ENCODE results near the gene ALG8. TPM values are rescaled to one million over a fixed set of nuclear protein-coding genes. Genes with fewer than 3 reads are reported as not detected.
"Not testable (repeated sequence)": the region's sequence is repeated elsewhere in the genome, so short reads cannot be mapped to it uniquely, and the experiment has no call there.

ALG8 gene
- total and polyA plus RNA-seq, 3 experiments from 2014 or later = 43.4 to 48.9 (median 46.9) TPM

DNA sequence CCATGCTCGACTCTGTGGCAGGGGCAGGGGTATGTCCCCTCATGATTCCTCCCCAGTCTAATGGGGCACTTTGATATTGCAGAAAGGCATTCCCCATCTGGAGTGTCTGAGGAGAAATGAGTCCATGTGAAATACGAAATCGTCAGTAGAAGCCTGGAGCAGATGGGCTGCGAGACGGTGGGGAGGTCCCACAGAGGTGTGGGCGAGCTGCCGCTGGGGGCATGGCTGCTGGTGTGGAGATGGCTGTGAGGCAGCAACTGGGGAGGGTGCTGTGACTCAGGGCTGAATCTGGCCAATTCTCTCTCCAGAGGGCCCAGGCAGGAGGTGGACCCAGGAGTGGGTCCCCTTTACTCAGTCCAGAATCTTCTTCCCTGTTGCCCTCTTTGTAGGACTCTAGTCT, 37.8 kb upstream of the ALG8 start:
- H3K4me3 ChIP-seq (ENCODE audit: low read length) = no peak overlapping the region
- Mint-ChIP-seq H3K36me3 (peaks cover 14 to 38% (median 23%) of the 10 kb centered on the region in 3 donors), H3K9me3 (no peaks in the 10 kb centered on the region), H3K4me1 (peaks cover 0 to 11% (median 0%) of the 10 kb centered on the region in 3 donors), H3K4me3 (no peak overlapping the region), H3K27me3 (no peaks in the 10 kb centered on the region), H3K27ac (no peak overlapping the region)
- ChIA-PET POLR2A (no interaction called here), CTCF (no interaction called here)
- no peaks in the 10 kb centered on the region for H3K9me3 ChIP-seq (ENCODE audit: low read length)
- no peak overlapping the region for H3K27ac ChIP-seq (ENCODE audit: low read depth, low read length)
- no peaks in the 10 kb centered on the region for H3K36me3 ChIP-seq (ENCODE audit: insufficient read depth, low read length)
- H3K27me3 ChIP-seq (ENCODE audit: insufficient read depth, low read length, poor library complexity, severe bottlenecking) = no peaks in the 10 kb centered on the region
- no peaks in the 10 kb centered on the region for H3K4me1 ChIP-seq (ENCODE audit: insufficient read depth, low read length)
- DNase-seq = peak in 1 of 5 donors; percentile 32

DNA sequence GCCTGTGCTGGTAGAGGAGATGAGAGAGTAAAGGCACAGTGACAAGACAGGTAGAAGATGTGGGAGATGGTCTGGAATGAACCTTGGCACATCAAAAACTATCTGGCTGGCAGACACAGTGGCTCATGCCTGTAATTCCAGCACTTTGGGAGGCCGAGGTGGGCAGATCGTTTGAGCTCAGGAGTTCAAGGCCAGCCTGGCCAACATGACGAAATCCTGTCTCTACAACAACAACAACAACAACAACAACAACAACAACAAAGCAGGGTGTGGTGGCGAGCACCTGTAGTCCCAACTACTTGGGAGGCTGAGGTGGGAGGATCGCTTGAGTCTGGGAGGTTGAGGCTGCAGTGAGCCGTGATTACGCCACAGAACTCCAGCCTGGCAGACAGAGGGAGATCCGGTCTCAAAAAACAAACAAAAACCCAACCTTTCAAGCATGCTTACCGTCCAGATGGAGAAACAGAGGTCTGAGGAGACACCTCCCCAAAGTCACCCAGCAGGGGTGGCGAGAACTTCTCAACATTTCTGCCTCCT, 37.2 kb upstream of the ALG8 start:
- Histone ChIP-seq H3K27me3 (ENCODE audit: insufficient read depth, low read length, poor library complexity, severe bottlenecking) (no peaks in the 10 kb centered on the region), H3K27ac (ENCODE audit: low read depth, low read length) (no peak overlapping the region), H3K36me3 (ENCODE audit: insufficient read depth, low read length) (no peaks in the 10 kb centered on the region), H3K4me1 (ENCODE audit: insufficient read depth, low read length) (no peaks in the 10 kb centered on the region), H3K4me3 (ENCODE audit: low read length) (no peak overlapping the region), H3K9me3 (ENCODE audit: low read length) (no peaks in the 10 kb centered on the region)
- peak overlapping the region in 3 of 8 donors; percentile 23 to 54 (median 25) for H3K27ac Mint-ChIP-seq
- peaks cover 14 to 40% (median 23%) of the 10 kb centered on the region in 3 donors for H3K36me3 Mint-ChIP-seq
- ChIA-PET CTCF (no interaction called here), POLR2A (interaction anchor here (0.7 kb wide), 1 partner anchor 37 kb away, joined by 3 read pairs; the partner anchor contains the start of gene ALG8)
- no peak overlapping the region for H3K4me3 Mint-ChIP-seq
- peaks cover 0 to 11% (median 0%) of the 10 kb centered on the region in 3 donors for H3K4me1 Mint-ChIP-seq
- no peaks in the 10 kb centered on the region for H3K27me3 Mint-ChIP-seq
- DNase-seq = peak in 1 of 5 donors; percentile 7
- H3K9me3 Mint-ChIP-seq = no peaks in the 10 kb centered on the region

DNA sequence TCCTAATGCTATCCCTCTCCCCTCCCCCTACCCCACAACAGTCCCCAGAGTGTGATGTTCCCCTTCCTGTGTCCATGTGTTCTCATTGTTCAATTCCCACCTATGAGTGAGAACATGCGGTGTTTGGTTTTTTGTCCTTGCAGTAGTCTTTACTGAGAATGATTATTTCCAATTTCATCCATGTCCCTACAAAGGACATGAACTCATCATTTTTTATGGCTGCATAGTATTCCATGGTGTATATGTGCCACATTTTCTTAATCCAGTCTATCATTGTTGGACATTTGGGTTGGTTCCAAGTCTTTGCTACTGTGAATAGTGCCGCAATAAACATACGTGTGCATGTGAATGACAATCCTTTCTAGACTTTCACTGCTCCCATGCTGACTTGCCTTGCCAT, 36.4 kb upstream of the ALG8 start:
- H3K36me3 ChIP-seq (ENCODE audit: insufficient read depth, low read length); H3K27me3 Mint-ChIP-seq; H3K4me1 ChIP-seq (ENCODE audit: insufficient read depth, low read length); H3K9me3 ChIP-seq (ENCODE audit: low read length); H3K4me3 Mint-ChIP-seq; H3K9me3 Mint-ChIP-seq; POLR2A ChIA-PET; H3K27me3 ChIP-seq (ENCODE audit: insufficient read depth, low read length, poor library complexity, severe bottlenecking); H3K27ac Mint-ChIP-seq; H3K27ac ChIP-seq (ENCODE audit: low read depth, low read length); CTCF ChIA-PET; DNase-seq; H3K4me3 ChIP-seq (ENCODE audit: low read length): not testable (repeated sequence)
- Mint-ChIP-seq H3K36me3 (peaks cover 14 to 44% (median 26%) of the 10 kb centered on the region in 3 donors), H3K4me1 (peaks cover 0 to 11% (median 0%) of the 10 kb centered on the region in 3 donors)

DNA sequence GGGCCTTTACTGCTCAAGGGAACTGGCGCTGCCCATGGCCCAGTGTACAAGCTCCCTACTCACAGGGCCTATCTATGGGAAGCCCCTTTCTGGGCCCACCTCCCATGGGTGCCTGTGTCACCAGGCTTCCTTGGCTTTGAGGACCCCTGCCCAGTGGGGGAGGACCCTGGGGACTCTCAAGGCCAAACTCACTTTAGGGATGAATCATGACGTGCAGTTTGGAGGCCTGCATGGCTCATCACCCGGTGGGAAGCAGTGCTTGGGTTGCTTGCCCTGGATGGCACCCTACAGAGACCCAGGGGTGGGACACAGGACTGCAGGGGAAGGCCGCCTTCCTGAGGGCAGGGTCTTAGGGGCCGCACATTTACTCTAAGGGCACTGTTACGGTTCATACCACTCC, 32.5 kb upstream of the ALG8 start:
- no peak overlapping the region for H3K4me3 Mint-ChIP-seq
- CTCF ChIA-PET = no interaction called here

DNA sequence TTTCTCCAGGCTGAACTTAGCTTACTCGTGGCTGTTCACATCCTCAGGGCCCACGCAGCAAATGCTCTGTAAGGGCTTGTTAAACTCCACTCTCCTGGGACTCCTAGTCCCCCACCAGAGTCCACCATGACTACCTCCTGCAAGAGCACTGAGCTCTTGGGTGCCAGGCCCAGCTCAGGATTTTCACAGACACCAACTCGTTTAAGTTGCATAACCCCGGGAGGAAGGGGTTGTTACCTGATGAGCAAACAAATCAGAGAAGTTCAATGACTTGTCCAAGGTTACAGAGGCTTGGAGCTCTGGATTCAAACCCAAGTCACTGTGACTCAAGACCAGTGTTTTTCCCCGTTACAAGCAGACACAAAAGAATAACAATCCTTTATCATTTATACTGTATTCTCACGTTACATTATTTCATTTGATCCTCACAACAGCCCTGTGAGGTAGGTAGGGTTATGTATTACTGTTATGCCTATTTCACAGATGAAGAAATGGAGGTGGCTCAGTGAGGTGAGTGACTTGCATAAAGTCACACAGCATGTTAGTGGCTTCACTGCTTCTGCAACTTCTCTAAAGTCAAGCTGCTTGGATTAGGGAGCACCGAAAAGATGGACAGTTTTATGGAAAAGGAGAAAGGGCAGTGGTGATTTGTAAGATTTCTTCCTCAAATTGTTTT, 31.6 kb upstream of the ALG8 start:
- peaks cover 0 to 2% (median 0%) of the 10 kb centered on the region in 3 donors for H3K4me1 Mint-ChIP-seq
- no peaks in the 10 kb centered on the region for H3K27me3 Mint-ChIP-seq
- ChIA-PET POLR2A (no interaction called here), CTCF (no interaction called here)
- peaks cover 10 to 34% (median 19%) of the 10 kb centered on the region in 3 donors for H3K36me3 Mint-ChIP-seq
- H3K27ac ChIP-seq (ENCODE audit: low read depth, low read length) = no peak overlapping the region
- no peaks in the 10 kb centered on the region for H3K27me3 ChIP-seq (ENCODE audit: insufficient read depth, low read length, poor library complexity, severe bottlenecking)
- no peaks in the 10 kb centered on the region for H3K9me3 ChIP-seq (ENCODE audit: low read length)
- no peak overlapping the region for H3K4me3 Mint-ChIP-seq
- H3K4me3 ChIP-seq (ENCODE audit: low read length) = no peak overlapping the region
- peak overlapping the region in 1 of 8 donors; percentile 22 for H3K27ac Mint-ChIP-seq
- no peaks in the 10 kb centered on the region for H3K9me3 Mint-ChIP-seq
- no peaks in the 10 kb centered on the region for H3K4me1 ChIP-seq (ENCODE audit: insufficient read depth, low read length)
- no peak for DNase-seq
- no peaks in the 10 kb centered on the region for H3K36me3 ChIP-seq (ENCODE audit: insufficient read depth, low read length)

More for the DNA sequence above, 32.5 kb upstream of the ALG8 start:
- Mint-ChIP-seq H3K27ac (no peak overlapping the region), H3K36me3 (peaks cover 14 to 39% (median 24%) of the 10 kb centered on the region in 3 donors), H3K4me1 (peaks cover 0 to 2% (median 0%) of the 10 kb centered on the region in 3 donors), H3K9me3 (no peaks in the 10 kb centered on the region), H3K27me3 (no peaks in the 10 kb centered on the region)
- Histone ChIP-seq H3K4me1 (ENCODE audit: insufficient read depth, low read length) (no peaks in the 10 kb centered on the region), H3K27me3 (ENCODE audit: insufficient read depth, low read length, poor library complexity, severe bottlenecking) (no peaks in the 10 kb centered on the region), H3K9me3 (ENCODE audit: low read length) (no peaks in the 10 kb centered on the region), H3K36me3 (ENCODE audit: insufficient read depth, low read length) (no peaks in the 10 kb centered on the region), H3K27ac (ENCODE audit: low read depth, low read length) (no peak overlapping the region), H3K4me3 (ENCODE audit: low read length) (no peak overlapping the region)
- DNase-seq = no peak
- POLR2A ChIA-PET = no interaction called here

DNA sequence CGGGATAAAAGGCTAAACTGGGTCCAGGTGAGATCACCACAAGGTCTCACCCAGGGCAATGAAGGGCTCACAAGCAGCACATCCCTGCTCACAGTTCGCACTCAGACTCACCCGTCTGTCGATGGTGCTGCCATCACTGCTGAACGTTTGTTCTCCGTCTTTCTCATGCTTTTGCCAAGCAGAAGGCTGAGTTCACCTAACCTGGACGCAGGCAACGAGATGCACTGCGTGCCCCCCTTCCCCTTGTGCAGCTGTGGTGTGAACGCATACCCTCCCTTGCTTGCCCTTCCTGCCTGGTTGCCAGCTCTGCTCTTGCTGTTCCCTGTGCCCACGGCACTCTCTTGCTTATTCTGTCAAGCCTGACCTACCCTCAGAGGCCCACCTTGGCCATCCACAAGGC, 31.0 kb upstream of the ALG8 start:
- H3K4me3 ChIP-seq (ENCODE audit: low read length) = no peak overlapping the region
- peaks cover 10 to 34% (median 18%) of the 10 kb centered on the region in 3 donors for H3K36me3 Mint-ChIP-seq
- H3K27me3 ChIP-seq (ENCODE audit: insufficient read depth, low read length, poor library complexity, severe bottlenecking) = no peaks in the 10 kb centered on the region
- DNase-seq = no peak
- peaks cover 0 to 2% (median 0%) of the 10 kb centered on the region in 3 donors for H3K4me1 Mint-ChIP-seq
- H3K27me3 Mint-ChIP-seq = no peaks in the 10 kb centered on the region
- no peaks in the 10 kb centered on the region for H3K36me3 ChIP-seq (ENCODE audit: insufficient read depth, low read length)
- no peak overlapping the region for H3K4me3 Mint-ChIP-seq
- H3K4me1 ChIP-seq (ENCODE audit: insufficient read depth, low read length) = no peaks in the 10 kb centered on the region
- H3K9me3 ChIP-seq (ENCODE audit: low read length) = no peaks in the 10 kb centered on the region
- ChIA-PET CTCF (no interaction called here), POLR2A (no interaction called here)
- H3K9me3 Mint-ChIP-seq = no peaks in the 10 kb centered on the region
- peak overlapping the region in 1 of 8 donors; percentile 22 for H3K27ac Mint-ChIP-seq
- no peak overlapping the region for H3K27ac ChIP-seq (ENCODE audit: low read depth, low read length)

DNA sequence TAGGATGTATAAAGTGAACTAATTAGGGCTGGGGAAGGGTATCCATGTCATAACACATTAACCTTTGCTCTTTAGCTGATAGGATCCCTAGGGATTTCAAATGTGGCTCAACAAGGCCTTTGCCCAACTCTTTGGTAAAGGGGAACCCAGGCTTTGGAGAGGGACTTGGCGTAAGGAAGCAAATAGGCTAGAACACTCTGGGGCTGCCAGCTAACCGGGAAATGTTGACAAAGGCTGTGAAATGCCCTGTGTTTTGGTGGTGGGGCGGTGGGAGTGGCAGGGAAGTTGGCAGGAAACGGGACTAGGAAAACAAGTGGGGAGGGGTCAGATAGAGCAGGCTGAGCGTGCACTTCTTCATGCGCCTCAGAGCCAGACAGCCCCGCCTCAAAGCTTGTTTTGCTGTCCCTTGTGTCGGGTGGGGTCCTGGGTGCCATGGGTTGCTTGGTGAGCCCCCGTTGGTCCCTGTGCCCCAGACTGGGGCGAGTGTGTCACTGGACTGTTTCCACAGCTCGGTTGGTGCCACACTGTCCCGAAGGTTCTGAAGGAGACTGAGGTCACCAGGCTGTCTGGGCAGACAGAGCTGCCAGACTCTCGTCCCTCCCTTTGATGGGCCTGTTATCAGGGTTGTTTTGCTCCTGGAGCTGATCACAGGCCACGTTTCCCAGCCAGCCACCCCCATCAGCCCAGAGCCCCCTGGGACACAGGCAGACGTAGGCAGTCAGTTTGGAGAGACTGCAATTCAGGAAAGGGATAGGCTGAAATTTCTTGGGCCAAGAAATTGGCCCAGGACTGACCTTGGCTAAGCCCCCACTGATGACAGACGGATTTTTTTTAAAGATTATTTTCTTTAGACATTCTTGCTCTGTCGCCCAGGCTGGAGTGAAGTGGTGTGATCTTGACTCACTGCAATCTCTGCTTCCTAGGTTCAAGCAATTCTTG, 29.4 kb upstream of the ALG8 start:
- Histone ChIP-seq H3K9me3 (ENCODE audit: low read length) (no peaks in the 10 kb centered on the region), H3K27me3 (ENCODE audit: insufficient read depth, low read length, poor library complexity, severe bottlenecking) (no peaks in the 10 kb centered on the region), H3K4me3 (ENCODE audit: low read length) (no peak overlapping the region), H3K4me1 (ENCODE audit: insufficient read depth, low read length) (no peaks in the 10 kb centered on the region), H3K36me3 (ENCODE audit: insufficient read depth, low read length) (no peaks in the 10 kb centered on the region), H3K27ac (ENCODE audit: low read depth, low read length) (no peak overlapping the region)
- Mint-ChIP-seq H3K27ac (peak overlapping the region in 1 of 8 donors; percentile 13), H3K4me3 (no peak overlapping the region), H3K4me1 (peaks cover 0 to 2% (median 0%) of the 10 kb centered on the region in 3 donors), H3K36me3 (peaks cover 5 to 24% (median 18%) of the 10 kb centered on the region in 3 donors), H3K9me3 (no peaks in the 10 kb centered on the region), H3K27me3 (no peaks in the 10 kb centered on the region)
- CTCF ChIA-PET = no interaction called here
- no peak for DNase-seq
- POLR2A ChIA-PET = no interaction called here
